HEK293 (cell line): ENCODE measurements around the gene RAB2B.
A peak's percentile ranks its signal among the peaks of the same experiment; 100 is the strongest.

Experiments used
- CTCF ChIA-PET: fragments of 350-600 bp; formaldehyde crosslinking; extraction: SDS; loops from one replicate; lab custom pipeline; 2021; ENCODE audit warnings: antibody characterized with exemption; lab: Yijun Ruan, JAX
- POLR2A ChIA-PET: fragments of 300-600 bp; formaldehyde crosslinking; extraction: SDS; loops from one replicate; lab custom pipeline; 2020; ENCODE audit warnings: antibody characterized with exemption, inconsistent platforms; lab: Yijun Ruan, JAX
- H3K27ac ChIP-seq: fragments of 200-500 bp; sonication (Bioruptor generic); 2 replicates; pipeline ENCODE4 v1.5.1; 2014; ENCODE audit warnings: low read depth, low read length, control low read depth, inconsistent platforms; ENCODE audit errors: extremely low read depth
- H3K36me3 ChIP-seq, 2 experiments: fragments of 200-500 bp in 1 of 2; sonication (Bioruptor generic) in 1 of 2; 1 replicate in 1 of 2; 2 replicates in 1 of 2; pipeline ENCODE4 v1.5.1; 2014 to 2017; ENCODE audit warnings: inconsistent platforms in 2 of 2, low read length in 2 of 2; ENCODE audit not compliant: control insufficient read depth in 2 of 2, insufficient read depth in 1 of 2
- H3K4me1 ChIP-seq: fragments of 200-500 bp; sonication (Bioruptor generic); 2 replicates; pipeline ENCODE4 v1.5.1; 2014; ENCODE audit warnings: mild to moderate bottlenecking, low read length, inconsistent platforms; ENCODE audit not compliant: control insufficient read depth, insufficient read depth
- H3K4me3 ChIP-seq: 2 replicates; pipeline ENCODE4 v1.5.1; 2011; ENCODE audit warnings: low read depth, mild to moderate bottlenecking, control low read depth, low read length, moderate library complexity
- H3K9me3 ChIP-seq: fragments of 200-500 bp; sonication (Bioruptor generic); 2 replicates; pipeline ENCODE4 v1.5.1; 2014; ENCODE audit warnings: low read depth, low read length, inconsistent platforms; ENCODE audit not compliant: control insufficient read depth, insufficient read depth
- ATF2 ChIP-seq: fragments of 450-650 bp; formaldehyde crosslinking; IDR thresholded peaks from 2 replicates; pipeline ENCODE4 v1.5.1; 2016; ENCODE audit warnings: missing biosample characterization, missing genetic modification characterization, low read depth
- HOXC10 ChIP-seq: sonication (generic); formaldehyde crosslinking; IDR thresholded peaks from 2 replicates; pipeline ENCODE4 v1.8.1; 2023; ENCODE audit warnings: mild to moderate bottlenecking, missing genetic modification reagents
- SCRT1 ChIP-seq: fragments of 450-650 bp; formaldehyde crosslinking; IDR thresholded peaks from 2 replicates; pipeline ENCODE4 v1.5.1; 2016; ENCODE audit warnings: missing biosample characterization, missing genetic modification characterization, borderline replicate concordance
- SCRT2 ChIP-seq: fragments of 450-650 bp; formaldehyde crosslinking; IDR thresholded peaks from 2 replicates; pipeline ENCODE4 v1.5.1; 2016; ENCODE audit warnings: missing biosample characterization, missing genetic modification characterization
- ZNF112 ChIP-seq: fragments of 450-650 bp; formaldehyde crosslinking; IDR thresholded peaks from 2 replicates; pipeline ENCODE4 v1.5.0; 2017; ENCODE audit warnings: missing biosample characterization, missing genetic modification characterization
- ZNF175 ChIP-seq: fragments of 450-650 bp; formaldehyde crosslinking; IDR thresholded peaks from 2 replicates; pipeline ENCODE4 v1.5.1; 2016; ENCODE audit warnings: missing biosample characterization, missing genetic modification characterization
- ZNF311 ChIP-seq: fragments of 450-650 bp; formaldehyde crosslinking; IDR thresholded peaks from 2 replicates; pipeline ENCODE4 v1.5.1; 2017; ENCODE audit warnings: missing biosample characterization, missing genetic modification characterization, borderline replicate concordance
- ZNF391 ChIP-seq: fragments of 450-650 bp; formaldehyde crosslinking; IDR thresholded peaks from 2 replicates; pipeline ENCODE4 v1.5.1; 2016; ENCODE audit warnings: low read depth, missing biosample characterization, missing genetic modification characterization, borderline replicate concordance
- ZNF394 ChIP-seq: fragments of 450-650 bp; formaldehyde crosslinking; IDR thresholded peaks from 2 replicates; pipeline ENCODE4 v1.5.1; 2016; ENCODE audit warnings: missing biosample characterization, missing genetic modification characterization, mild to moderate bottlenecking, moderate library complexity, borderline replicate concordance
- ZNF48 ChIP-seq: fragments of 450-650 bp; formaldehyde crosslinking; IDR thresholded peaks from 2 replicates; pipeline ENCODE4 v1.5.1; 2016; ENCODE audit warnings: missing biosample characterization, missing genetic modification characterization
- ZNF561 ChIP-seq: fragments of 450-650 bp; IDR thresholded peaks from 2 replicates; pipeline ENCODE4 v1.5.1; 2018; ENCODE audit warnings: missing biosample characterization, missing genetic modification characterization, borderline replicate concordance
- ZNF610 ChIP-seq: fragments of 450-650 bp; formaldehyde crosslinking; IDR thresholded peaks from 2 replicates; pipeline ENCODE4 v1.5.1; 2016; ENCODE audit warnings: missing biosample characterization, missing genetic modification characterization, borderline replicate concordance
- ZNF623 ChIP-seq: fragments of 450-650 bp; formaldehyde crosslinking; IDR thresholded peaks from 2 replicates; pipeline ENCODE4 v1.5.1; 2016; ENCODE audit warnings: missing biosample characterization, missing genetic modification characterization
- ZNF626 ChIP-seq: fragments of 450-650 bp; sonication (Bioruptor Pico); formaldehyde crosslinking; IDR thresholded peaks from 2 replicates; pipeline ENCODE4 v1.5.1; 2018; ENCODE audit warnings: missing biosample characterization, missing genetic modification characterization, inconsistent platforms
- ZNF76 ChIP-seq: fragments of 450-650 bp; formaldehyde crosslinking; IDR thresholded peaks from 2 replicates; pipeline ENCODE4; 2016; ENCODE audit warnings: low read depth, missing biosample characterization, missing genetic modification characterization, borderline replicate concordance
- ZSCAN16 ChIP-seq: fragments of 450-650 bp; formaldehyde crosslinking; IDR thresholded peaks from 2 replicates; pipeline ENCODE4 v1.5.1; 2016; ENCODE audit warnings: missing biosample characterization, missing genetic modification characterization
- TF ChIP-seq, protein P1 (sequence below): fragments of 450-650 bp; formaldehyde crosslinking; IDR thresholded peaks from 2 replicates; pipeline ENCODE4 v1.5.1; 2016; ENCODE audit warnings: missing biosample characterization, missing genetic modification characterization, borderline replicate concordance
- TF ChIP-seq, protein P2 (sequence below): fragments of 450-650 bp; formaldehyde crosslinking; IDR thresholded peaks from 2 replicates; pipeline ENCODE4 v1.5.1; 2017; ENCODE audit warnings: missing biosample characterization, mild to moderate bottlenecking, missing genetic modification characterization, moderate library complexity
- TF ChIP-seq, protein P3 (sequence below): fragments of 450-650 bp; formaldehyde crosslinking; IDR thresholded peaks from 2 replicates; pipeline ENCODE4 v1.5.1; 2016; ENCODE audit warnings: missing biosample characterization, missing genetic modification characterization

Gene RAB2B

DNA sequence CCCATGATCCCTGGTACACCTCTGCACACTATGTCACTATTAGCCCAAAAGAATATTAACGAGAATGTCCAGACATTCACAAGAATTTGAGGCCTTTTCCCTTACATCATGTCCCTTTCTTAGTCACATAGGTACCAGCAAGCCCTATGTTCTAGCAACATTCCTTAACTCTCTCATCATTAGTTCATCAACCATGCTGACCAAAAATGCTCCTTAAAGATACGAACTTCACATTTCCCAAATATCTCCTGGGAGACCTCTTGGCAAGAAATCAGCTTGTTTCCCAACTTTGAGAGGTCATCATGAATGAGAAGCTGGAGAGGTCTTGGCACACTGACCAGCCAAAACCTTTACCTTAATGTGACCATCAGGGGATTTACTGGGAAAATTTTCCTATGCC lies 44.7 kb upstream of the RAB2B start:
- ChIA-PET CTCF (interaction anchor here (0.5 kb wide), 1 partner anchor 360 kb away, joined by 3 read pairs; no protein-coding TSS in a partner anchor), POLR2A (interaction anchor here (3.0 kb wide), 1 partner anchor 10 kb away, joined by 12 read pairs; the partner anchor contains the start of gene METTL3)
- TF ChIP-seq ZSCAN16 (tag by site-specific recombination) = no peak
- no peak for TF ChIP-seq ZNF311 (tag by site-specific recombination)
- TF ChIP-seq HOXC10 = no peak
- TF ChIP-seq ZNF623 = no peak
- TF ChIP-seq, protein P1, sequence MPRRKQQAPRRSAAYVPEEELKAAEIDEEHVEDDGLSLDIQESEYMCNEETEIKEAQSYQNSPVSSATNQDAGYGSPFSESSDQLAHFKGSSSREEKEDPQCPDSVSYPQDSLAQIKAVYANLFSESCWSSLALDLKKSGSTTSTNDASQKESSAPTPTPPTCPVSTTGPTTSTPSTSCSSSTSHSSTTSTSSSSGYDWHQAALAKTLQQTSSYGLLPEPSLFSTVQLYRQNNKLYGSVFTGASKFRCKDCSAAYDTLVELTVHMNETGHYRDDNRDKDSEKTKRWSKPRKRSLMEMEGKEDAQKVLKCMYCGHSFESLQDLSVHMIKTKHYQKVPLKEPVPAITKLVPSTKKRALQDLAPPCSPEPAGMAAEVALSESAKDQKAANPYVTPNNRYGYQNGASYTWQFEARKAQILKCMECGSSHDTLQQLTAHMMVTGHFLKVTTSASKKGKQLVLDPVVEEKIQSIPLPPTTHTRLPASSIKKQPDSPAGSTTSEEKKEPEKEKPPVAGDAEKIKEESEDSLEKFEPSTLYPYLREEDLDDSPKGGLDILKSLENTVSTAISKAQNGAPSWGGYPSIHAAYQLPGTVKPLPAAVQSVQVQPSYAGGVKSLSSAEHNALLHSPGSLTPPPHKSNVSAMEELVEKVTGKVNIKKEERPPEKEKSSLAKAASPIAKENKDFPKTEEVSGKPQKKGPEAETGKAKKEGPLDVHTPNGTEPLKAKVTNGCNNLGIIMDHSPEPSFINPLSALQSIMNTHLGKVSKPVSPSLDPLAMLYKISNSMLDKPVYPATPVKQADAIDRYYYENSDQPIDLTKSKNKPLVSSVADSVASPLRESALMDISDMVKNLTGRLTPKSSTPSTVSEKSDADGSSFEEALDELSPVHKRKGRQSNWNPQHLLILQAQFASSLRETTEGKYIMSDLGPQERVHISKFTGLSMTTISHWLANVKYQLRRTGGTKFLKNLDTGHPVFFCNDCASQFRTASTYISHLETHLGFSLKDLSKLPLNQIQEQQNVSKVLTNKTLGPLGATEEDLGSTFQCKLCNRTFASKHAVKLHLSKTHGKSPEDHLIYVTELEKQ (tag by site-specific recombination) = no peak
- TF ChIP-seq ATF2 (tag by site-specific recombination) = no peak
- no peak for TF ChIP-seq ZNF394 (tag by site-specific recombination)
- TF ChIP-seq SCRT2 (tag by site-specific recombination) = no peak
- TF ChIP-seq ZNF112 (tag by site-specific recombination) = no peak
- TF ChIP-seq ZNF48 (tag by site-specific recombination) = no peak
- TF ChIP-seq SCRT1 (tag by site-specific recombination) = no peak
- no peak for TF ChIP-seq ZNF610 (tag by site-specific recombination)
- TF ChIP-seq ZNF175 (tag by site-specific recombination) = no peak
- no peak for TF ChIP-seq ZNF76
- TF ChIP-seq ZNF626 (tag by site-specific recombination) = no peak
- TF ChIP-seq, protein P2, sequence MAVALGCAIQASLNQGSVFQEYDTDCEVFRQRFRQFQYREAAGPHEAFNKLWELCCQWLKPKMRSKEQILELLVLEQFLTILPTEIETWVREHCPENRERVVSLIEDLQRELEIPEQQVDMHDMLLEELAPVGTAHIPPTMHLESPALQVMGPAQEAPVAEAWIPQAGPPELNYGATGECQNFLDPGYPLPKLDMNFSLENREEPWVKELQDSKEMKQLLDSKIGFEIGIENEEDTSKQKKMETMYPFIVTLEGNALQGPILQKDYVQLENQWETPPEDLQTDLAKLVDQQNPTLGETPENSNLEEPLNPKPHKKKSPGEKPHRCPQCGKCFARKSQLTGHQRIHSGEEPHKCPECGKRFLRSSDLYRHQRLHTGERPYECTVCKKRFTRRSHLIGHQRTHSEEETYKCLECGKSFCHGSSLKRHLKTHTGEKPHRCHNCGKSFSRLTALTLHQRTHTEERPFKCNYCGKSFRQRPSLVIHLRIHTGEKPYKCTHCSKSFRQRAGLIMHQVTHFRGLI = no peak
- TF ChIP-seq ZNF391 (tag by site-specific recombination) = no peak
- no peak for TF ChIP-seq ZNF561 (tag by site-specific recombination)
- TF ChIP-seq, protein P3, sequence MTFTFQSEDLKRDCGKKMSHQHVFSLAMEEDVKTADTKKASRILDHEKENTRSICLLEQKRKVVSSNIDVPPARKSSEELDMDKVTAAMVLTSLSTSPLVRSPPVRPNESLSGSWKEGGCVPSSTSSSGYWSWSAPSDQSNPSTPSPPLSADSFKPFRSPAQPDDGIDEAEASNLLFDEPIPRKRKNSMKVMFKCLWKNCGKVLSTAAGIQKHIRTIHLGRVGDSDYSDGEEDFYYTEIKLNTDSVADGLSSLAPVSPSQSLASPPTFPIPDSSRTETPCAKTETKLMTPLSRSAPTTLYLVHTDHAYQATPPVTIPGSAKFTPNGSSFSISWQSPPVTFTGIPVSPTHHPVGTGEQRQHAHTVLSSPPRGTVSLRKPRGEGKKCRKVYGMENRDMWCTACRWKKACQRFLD = no peak
- H3K4me3 ChIP-seq = no peak overlapping the region
- H3K27ac ChIP-seq = 0 out of 2 replicates have a peak overlapping the region, but pooled peaks have one; percentile 10
- H3K4me1 ChIP-seq = peaks cover 2% of the 10 kb centered on the region; the same call in 1 of the 2 replicates
- H3K36me3 ChIP-seq = peaks cover 3 to 41% of the 10 kb centered on the region in 2 experiments; a peak in 2 of 3 replicates
- no peaks in the 10 kb centered on the region for H3K9me3 ChIP-seq
